SIG-M5 (cell line): Measurements from ENCODE around the gene PIKFYVE.
"Not testable (repeated sequence)": the region's sequence is repeated elsewhere in the genome, so short reads cannot be mapped to it uniquely, and the experiment has no call there.

Source experiments
- DNase-seq: peaks from one replicate; lab custom pipeline; 2025; lab: John Stamatoyannopoulos, UW

Gene PIKFYVE

GRCh38 chr2:208363485-208363884 is 97.4 kb downstream of the PIKFYVE start:
- no peak for DNase-seq

- DNase-seq, result no peak
Observed at GRCh38 chr2:208366215-208367127, 100.4 kb downstream of the PIKFYVE start.

DNA sequence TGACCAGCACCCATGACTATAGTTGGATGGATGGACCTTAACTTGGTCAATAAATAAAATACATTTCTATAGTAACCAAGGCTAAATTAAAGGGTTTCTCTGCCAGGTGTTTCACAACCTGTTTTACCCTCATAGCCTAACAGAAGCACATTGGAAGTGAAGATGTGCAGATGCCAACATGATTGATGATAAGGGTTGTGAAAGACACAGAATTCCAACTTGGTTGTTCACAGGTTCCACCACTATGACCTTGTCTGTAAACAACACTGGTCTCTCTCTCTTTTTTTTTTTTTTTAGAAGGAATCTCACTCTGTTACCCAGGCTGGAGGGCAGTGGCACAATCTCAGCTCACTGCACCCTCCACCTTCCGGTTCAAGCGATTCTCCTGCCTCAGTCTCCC is 103.0 kb downstream of the PIKFYVE start:
- no peak for DNase-seq

DNA sequence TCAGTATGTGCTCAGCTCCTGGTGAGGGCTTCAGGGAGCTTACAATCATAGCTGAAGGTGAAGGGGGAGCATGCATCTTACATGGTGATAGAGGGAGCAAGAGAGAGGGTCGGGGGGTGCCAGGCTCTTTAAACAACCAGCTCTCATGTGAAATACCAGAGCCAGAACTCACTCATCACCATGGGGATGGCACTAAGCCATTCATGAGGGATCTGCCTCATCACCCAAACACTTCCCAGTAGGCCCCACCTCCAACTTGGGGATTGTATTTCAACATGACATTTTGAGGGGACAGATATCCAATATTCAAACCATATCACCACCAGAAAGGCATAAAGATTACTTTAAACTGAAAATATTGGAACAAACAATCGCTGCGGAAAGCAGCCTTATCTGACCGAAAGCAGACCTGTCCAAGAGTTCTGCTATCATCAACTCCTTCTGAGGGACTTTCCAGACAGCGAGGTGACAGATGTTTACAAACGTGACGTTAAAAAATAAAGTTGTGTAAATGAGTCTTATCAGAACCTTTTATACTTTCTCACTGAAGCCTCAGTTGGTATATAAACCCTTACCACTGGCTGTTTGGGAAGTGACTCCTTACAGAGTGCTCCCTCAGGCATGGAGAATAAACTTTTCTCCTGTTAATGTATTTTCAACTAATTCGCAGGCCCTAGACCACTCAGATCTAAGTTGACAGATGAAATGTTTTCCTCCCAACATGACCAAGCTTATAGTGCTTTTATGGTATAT is 105.0 kb downstream of the PIKFYVE start:
- no peak for DNase-seq

GRCh38 chr2:208371634-208371935 is 105.5 kb downstream of the PIKFYVE start:
- DNase-seq, result no peak

DNA sequence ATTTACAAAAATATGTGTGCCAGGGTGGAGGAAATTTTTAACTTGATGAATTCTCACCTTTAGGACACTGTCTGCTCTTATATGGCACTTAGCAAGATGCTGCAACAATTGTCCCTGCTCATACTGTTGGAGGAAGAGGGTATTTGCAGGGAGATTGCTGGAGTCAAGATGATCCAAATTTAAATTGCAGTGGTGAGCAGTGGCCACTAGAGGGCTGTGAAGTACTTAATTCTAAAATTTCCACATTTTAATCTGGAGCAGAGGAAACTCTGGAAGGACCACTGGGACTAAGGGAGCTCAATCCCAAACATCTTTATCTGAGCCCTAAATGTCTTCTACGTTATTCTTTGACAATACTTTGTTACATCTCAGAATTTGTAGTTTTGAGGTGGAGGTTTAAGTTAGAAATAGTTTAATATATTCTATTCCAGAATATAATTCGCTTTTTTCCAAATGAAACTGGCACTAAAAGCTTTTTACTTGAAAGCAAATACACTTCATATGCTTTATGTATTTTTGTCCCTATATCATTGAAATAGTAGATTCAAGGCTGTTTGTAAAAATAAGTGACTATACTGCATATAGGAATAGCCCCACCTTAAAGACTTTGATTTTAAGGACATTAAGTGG is 107.5 kb downstream of the PIKFYVE start:
- no peak for DNase-seq

GRCh38 chr2:208375491-208376068 is 109.5 kb downstream of the PIKFYVE start:
- DNase-seq, result no peak

DNA sequence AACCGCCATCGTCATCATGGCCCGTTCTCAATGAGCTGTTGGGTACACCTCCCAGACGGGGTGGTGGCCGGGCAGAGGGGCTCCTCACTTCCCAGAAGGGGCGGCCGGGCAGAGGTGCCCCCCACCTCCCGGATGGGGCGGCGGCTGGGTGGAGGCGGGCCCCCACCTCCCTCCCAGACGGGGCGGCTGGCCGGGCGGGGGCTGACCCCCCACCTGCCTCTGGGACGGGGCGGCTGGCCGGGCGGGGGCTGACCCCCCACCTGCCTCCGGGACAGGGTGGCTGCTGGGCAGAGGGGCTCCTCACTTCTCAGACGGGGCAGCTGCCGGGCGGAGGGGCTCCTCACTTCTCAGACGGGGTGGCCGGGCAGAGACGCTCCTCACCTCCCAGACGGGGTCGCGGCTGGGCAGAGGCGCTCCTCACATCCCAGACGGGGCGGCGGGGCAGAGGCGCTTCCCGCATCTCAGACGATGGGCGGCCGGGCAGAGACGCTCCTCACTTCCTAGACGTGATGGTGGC is 111.3 kb downstream of the PIKFYVE start:
- DNase-seq, result not testable (repeated sequence)

GRCh38 chr2:208379192-208379591 is 113.1 kb downstream of the PIKFYVE start:
- no peak for DNase-seq

DNA sequence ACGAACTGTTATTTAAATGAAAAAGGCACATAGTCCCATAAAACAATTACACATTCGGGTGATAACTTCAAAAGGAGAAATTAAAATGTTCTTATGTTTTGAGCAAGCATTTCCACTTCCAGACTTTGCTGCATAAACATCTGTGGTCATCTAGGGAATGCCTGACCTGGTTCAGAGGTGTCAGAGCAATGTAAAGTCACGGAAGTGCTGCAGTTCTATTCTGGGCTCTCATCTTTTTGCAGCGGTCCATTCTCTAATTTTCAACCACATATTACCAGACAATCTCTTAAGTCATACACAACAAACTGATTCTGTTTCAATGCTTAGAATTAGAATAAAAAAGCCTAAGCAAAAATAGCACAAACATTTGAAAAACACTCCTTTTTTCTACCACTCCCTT is 118.6 kb downstream of the PIKFYVE start:
- no peak for DNase-seq

DNA sequence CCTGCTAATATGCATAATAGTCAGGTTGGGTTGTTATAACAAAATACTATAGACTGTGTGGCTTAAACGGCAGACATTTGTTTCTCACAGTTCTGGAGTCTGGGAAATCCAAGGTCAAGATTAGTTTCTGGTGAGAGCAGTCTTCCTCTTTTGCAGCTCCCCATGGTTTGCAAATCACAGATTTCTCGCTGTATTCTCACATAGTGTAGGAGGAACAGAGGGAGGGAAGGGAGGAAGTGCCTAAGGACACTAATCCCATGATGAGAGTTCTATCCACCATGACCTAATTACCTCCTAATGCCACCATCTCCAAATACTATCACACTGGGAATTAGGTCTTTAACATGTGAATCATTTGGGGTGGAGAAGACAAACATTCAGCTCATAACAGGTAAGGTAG is 120.5 kb downstream of the PIKFYVE start:
- DNase-seq, result no peak

DNA sequence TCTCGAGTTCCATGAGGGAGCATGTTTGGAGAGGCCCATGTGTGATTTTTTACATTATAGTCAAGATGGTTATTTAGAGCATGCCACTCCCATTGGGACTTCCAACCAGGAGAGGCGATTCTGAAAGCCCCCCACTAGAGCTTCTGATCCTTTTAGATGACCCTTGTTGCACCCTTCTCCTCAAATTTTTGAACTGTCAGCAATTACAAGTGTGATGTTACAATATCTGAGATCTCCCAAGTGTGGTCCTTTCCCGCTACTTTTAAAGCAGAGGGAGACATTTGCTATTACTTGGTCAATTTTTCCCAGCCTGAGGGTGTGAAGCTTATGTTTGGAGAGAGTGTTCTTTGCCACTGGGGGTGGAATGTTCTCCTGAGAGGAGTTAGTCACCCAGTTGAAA is 123.9 kb downstream of the PIKFYVE start:
- no peak for DNase-seq

- DNase-seq, result no peak
Observed at GRCh38 chr2:208392300-208392699, 126.2 kb downstream of the PIKFYVE start.

DNA sequence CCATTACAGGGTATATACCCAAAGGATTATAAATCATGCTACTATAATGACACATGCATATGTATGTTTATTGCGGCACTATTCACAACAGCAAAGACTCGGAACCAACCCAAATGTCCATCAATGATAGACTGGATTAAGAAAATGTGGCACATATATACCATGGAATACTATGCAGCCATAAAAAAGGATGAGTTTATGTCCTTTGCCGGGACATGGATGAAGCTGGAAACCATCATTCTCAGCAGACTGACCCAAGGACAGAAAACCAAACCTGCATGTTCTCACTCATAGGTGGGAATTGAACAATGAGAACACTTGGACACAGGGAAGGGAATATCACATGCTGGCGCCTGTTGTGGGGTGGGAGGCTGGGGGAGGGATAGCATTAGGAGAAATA is 130.7 kb downstream of the PIKFYVE start:
- DNase-seq, result not testable (repeated sequence)

GRCh38 chr2:208399201-208399600 is 133.1 kb downstream of the PIKFYVE start:
- DNase-seq, result no peak

DNA sequence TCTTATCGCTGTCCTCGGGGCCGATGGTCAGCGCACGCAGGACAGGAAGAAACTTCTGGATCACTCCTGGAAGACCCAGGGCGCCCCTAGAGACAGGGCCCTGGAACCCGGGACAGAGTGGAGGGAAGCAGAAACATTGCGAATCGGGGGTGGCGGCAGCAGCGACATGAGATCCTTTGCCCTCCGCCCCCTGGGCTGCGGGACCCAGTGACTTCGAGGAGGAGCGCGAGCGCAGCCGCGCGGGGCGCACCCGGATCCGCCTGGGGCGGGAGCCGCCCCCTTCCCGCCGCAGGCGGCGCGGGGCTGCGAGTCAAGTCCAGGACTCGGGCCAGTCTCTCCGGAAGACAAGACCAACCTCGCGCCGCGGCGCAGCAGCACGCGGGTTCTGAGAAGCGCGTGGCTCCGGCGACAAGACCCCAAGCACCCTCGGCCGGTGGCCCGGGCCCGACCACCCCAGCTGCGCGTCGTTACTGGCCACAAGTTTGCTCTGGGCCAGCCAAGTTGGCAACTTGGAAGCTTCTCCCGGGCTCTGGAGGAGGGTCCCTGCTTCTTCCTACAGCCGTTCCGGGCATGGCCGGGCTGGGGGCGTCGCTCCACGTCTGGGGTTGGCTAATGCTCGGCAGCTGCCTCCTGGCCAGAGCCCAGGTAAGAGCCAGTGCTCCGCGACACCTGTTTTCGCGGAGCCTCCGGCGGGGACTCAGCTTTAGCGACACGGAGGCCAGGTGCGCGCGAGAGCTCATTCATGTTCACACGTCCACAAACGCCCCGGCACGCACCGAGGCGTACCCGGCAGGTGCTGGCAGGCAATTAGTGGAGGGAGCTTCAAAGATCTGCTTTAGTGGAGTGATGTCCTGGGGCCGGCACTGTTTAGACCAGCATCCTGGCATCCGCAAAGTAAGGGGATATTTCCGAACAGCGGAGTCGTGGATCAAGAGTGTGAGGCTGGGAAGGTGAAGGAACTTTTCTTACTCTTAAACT is 140.7 kb downstream of the PIKFYVE start, which contains the start of gene PTH2R:
TSS of gene PTH2R (plus strand) at position 319 of the 978 bp plus-strand sequence. CDS start at position 571, 252 bp downstream.
- DNase-seq, result no peak

DNA sequence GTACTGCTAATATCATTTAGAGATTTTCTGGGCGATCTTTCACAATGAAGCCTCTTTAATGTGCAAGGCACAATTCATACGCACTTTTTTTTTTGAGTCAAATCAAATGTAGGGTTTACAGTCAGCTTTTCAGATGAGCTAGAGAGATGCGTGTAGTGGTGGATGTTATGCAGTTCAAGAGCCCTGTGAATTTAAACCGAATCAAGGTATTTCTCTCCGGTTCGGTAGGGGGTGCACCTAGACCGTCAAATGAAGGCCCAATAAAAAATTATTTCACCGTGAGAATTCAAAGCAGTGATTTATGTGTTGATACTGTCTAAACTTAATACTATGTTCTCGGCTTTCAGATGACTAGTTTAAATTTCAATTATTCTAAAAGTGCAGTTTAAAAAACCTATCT is 141.6 kb downstream of the PIKFYVE start:
- DNase-seq, result no peak
